H9 (cell line): ENCODE results near the gene GNAO1. TPM values are rescaled to one million over a fixed set of nuclear protein-coding genes. Genes with fewer than 3 reads are reported as not detected.

Source experiments
- DNase-seq: peaks from one replicate; pipeline ENCODE4 v3.0.0-alpha.2; 2017
- H2AFZ ChIP-seq: one replicate; pipeline ENCODE4 v1.6.1; 2013; ENCODE audit warnings: mild to moderate bottlenecking, low read length, control low read depth, moderate library complexity
- H2AK5ac ChIP-seq: 2 replicates; pipeline ENCODE4 v1.6.1; 2013; ENCODE audit warnings: low read length, control low read depth, mixed read lengths; ENCODE audit not compliant: insufficient read length
- H2BK120ac ChIP-seq: one replicate; pipeline ENCODE4 v1.6.1; 2013; ENCODE audit warnings: low read depth, mild to moderate bottlenecking, low read length, control low read depth, inconsistent platforms; ENCODE audit not compliant: poor library complexity, severe bottlenecking
- H2BK12ac ChIP-seq: 2 replicates; pipeline ENCODE4 v1.6.1; 2013; ENCODE audit warnings: low read length, control low read depth, mixed read lengths, low read depth; ENCODE audit not compliant: insufficient read length
- H2BK15ac ChIP-seq: 2 replicates; pipeline ENCODE4 v1.6.1; 2013; ENCODE audit warnings: low read depth, low read length, control low read depth
- H2BK20ac ChIP-seq: one replicate; pipeline ENCODE4 v1.6.1; 2013; ENCODE audit warnings: low read depth, mild to moderate bottlenecking, low read length, control low read depth, inconsistent platforms; ENCODE audit not compliant: poor library complexity, severe bottlenecking
- H2BK5ac ChIP-seq: 2 replicates; pipeline ENCODE4 v1.6.1; 2013; ENCODE audit warnings: low read length, control low read depth, mixed read lengths; ENCODE audit not compliant: insufficient read length
- H3K14ac ChIP-seq: 2 replicates; pipeline ENCODE4 v1.6.1; 2013; ENCODE audit warnings: low read length, control low read depth; ENCODE audit not compliant: insufficient read depth
- H3K18ac ChIP-seq: 2 replicates; pipeline ENCODE4 v1.6.1; 2013; ENCODE audit warnings: low read depth, mild to moderate bottlenecking, mixed read lengths, low read length, control low read depth; ENCODE audit not compliant: insufficient read length
- H3K23ac ChIP-seq: 2 replicates; pipeline ENCODE4 v1.6.1; 2013; ENCODE audit warnings: low read length, control low read depth, mixed read lengths, low read depth; ENCODE audit not compliant: insufficient read length
- H3K23me2 ChIP-seq: 2 replicates; pipeline ENCODE4 v1.6.1; 2013; ENCODE audit warnings: low read depth, mild to moderate bottlenecking, mixed read lengths, low read length, control low read depth; ENCODE audit not compliant: insufficient read length, poor library complexity, severe bottlenecking
- H3K27ac ChIP-seq: 2 replicates; pipeline ENCODE4 v1.5.1; 2013; ENCODE audit warnings: low read length, control low read depth, mixed read lengths, low read depth; ENCODE audit not compliant: insufficient read length
- H3K27me3 ChIP-seq: 2 replicates; pipeline ENCODE4 v1.6.1; 2013; ENCODE audit warnings: low read length, control low read depth, inconsistent platforms; ENCODE audit not compliant: insufficient read depth
- H3K4ac ChIP-seq: 2 replicates; pipeline ENCODE4 v1.6.1; 2013; ENCODE audit warnings: low read depth, mild to moderate bottlenecking, control low read depth, inconsistent platforms, low read length, moderate library complexity
- H3K4me1 ChIP-seq: 2 replicates; pipeline ENCODE4 v1.6.1; 2013; ENCODE audit warnings: low read length, control low read depth, inconsistent platforms; ENCODE audit not compliant: insufficient read depth
- H3K4me2 ChIP-seq: 2 replicates; pipeline ENCODE4 v1.6.1; 2013; ENCODE audit warnings: low read length, control low read depth, mixed read lengths; ENCODE audit not compliant: insufficient read length, insufficient read depth
- H3K56ac ChIP-seq: 2 replicates; pipeline ENCODE4 v1.6.1; 2013; ENCODE audit warnings: low read depth, mild to moderate bottlenecking, mixed read lengths, low read length, control low read depth; ENCODE audit not compliant: insufficient read length
- H3K79me1 ChIP-seq: 2 replicates; pipeline ENCODE4 v1.6.1; 2013; ENCODE audit warnings: low read depth, mild to moderate bottlenecking, moderate library complexity, low read length, control low read depth, inconsistent platforms; ENCODE audit not compliant: insufficient read depth, poor library complexity, severe bottlenecking
- H3K79me2 ChIP-seq: 2 replicates; pipeline ENCODE4 v1.6.1; 2013; ENCODE audit warnings: low read length, control low read depth, inconsistent platforms; ENCODE audit not compliant: insufficient read depth
- H3K9ac ChIP-seq: 2 replicates; pipeline ENCODE4 v1.6.1; 2013; ENCODE audit warnings: low read length, control low read depth, mixed read lengths; ENCODE audit not compliant: insufficient read length; ENCODE audit errors: extremely low read depth
- H3K9me3 ChIP-seq: one replicate; pipeline ENCODE4 v1.6.1; 2013; ENCODE audit warnings: low read depth, low read length, inconsistent platforms; ENCODE audit not compliant: control insufficient read depth
- H3T11ph ChIP-seq: one replicate; pipeline ENCODE4 v1.6.1; 2013; ENCODE audit warnings: mild to moderate bottlenecking, low read length, control low read depth, inconsistent platforms
- H4K20me1 ChIP-seq: one replicate; pipeline ENCODE4 v1.6.1; 2013; ENCODE audit not compliant: control insufficient read depth, insufficient read length, insufficient read depth
- H4K5ac ChIP-seq: 2 replicates; pipeline ENCODE4 v1.6.1; 2013; ENCODE audit warnings: low read depth, mild to moderate bottlenecking, mixed read lengths, low read length, control low read depth; ENCODE audit not compliant: insufficient read length
- H4K8ac ChIP-seq: replicated peaks from 2 replicates; pipeline ENCODE4 v1.6.1; 2013; ENCODE audit warnings: low read length, control low read depth, mixed read lengths, low read depth; ENCODE audit not compliant: insufficient read length
- H4K91ac ChIP-seq: 2 replicates; pipeline ENCODE4 v1.6.1; 2013; ENCODE audit warnings: low read depth, mild to moderate bottlenecking, moderate library complexity, mixed read lengths, low read length, control low read depth; ENCODE audit not compliant: insufficient read length
- H3K27ac Mint-ChIP-seq, 3 experiments: 2 replicates in 2 of 3; 3 replicates in 1 of 3; pipeline ENCODE4 v1.8.0; 2020 to 2021; ENCODE audit warnings: mixed read lengths in 3 of 3, mild to moderate bottlenecking in 1 of 3, moderate library complexity in 1 of 3
- H3K27me3 Mint-ChIP-seq: 2 replicates; pipeline ENCODE4 v1.8.0; 2021; ENCODE audit warnings: low read depth, mild to moderate bottlenecking, moderate library complexity, mixed read lengths
- H3K36me3 Mint-ChIP-seq, 3 experiments: 2 replicates in 2 of 3; 3 replicates in 1 of 3; pipeline ENCODE4 v1.8.0; 2020 to 2021; ENCODE audit warnings: low read depth in 3 of 3, mixed read lengths in 3 of 3; ENCODE audit not compliant: insufficient read depth in 1 of 3
- H3K4me1 Mint-ChIP-seq, 2 experiments: 2 replicates each; pipeline ENCODE4 v1.8.0; 2020; ENCODE audit warnings: mixed read lengths in 2 of 2
- H3K4me3 Mint-ChIP-seq, 2 experiments: 2 replicates in 1 of 2; 3 replicates in 1 of 2; pipeline ENCODE4 v1.8.0; 2020 to 2021; ENCODE audit warnings: mild to moderate bottlenecking in 2 of 2, mixed read lengths in 2 of 2, moderate library complexity in 1 of 2
- H3K9me3 Mint-ChIP-seq, 2 experiments: 2 replicates in 1 of 2; 3 replicates in 1 of 2; pipeline ENCODE4 v1.8.0; 2020; ENCODE audit warnings: mild to moderate bottlenecking in 2 of 2, mixed read lengths in 2 of 2, moderate library complexity in 1 of 2
- WGBS: extraction: QIAGEN DNeasy Blood & Tissue Kit; methylation state at CpG from one replicate; pipeline ENCODE4 v1.1.7; 2013; ENCODE audit warnings: missing lambda C conversion rate, low lambda C conversion rate, mixed read lengths; ENCODE audit not compliant: insufficient read length; ENCODE audit errors: extremely low coverage; 5-methylcytosine and 5-hydroxymethylcytosine counted together
- total RNA-seq: library from RNA; stranded (reverse); gene quantifications from 2 replicates; pipeline ENCODE4 v1.2.1, GENCODE V29; 2021
- TF ChIP-seq, protein P1 (sequence below): fragments of 200-600 bp; sonication (generic); conservative IDR thresholded peaks from 3 replicates; pipeline ENCODE4 v1.8.0; 2021; ENCODE audit warnings: antibody characterized with exemption, mild to moderate bottlenecking

Gene GNAO1
- total RNA-seq, 1 experiment from 2014 or later, result 16.9 TPM

DNA sequence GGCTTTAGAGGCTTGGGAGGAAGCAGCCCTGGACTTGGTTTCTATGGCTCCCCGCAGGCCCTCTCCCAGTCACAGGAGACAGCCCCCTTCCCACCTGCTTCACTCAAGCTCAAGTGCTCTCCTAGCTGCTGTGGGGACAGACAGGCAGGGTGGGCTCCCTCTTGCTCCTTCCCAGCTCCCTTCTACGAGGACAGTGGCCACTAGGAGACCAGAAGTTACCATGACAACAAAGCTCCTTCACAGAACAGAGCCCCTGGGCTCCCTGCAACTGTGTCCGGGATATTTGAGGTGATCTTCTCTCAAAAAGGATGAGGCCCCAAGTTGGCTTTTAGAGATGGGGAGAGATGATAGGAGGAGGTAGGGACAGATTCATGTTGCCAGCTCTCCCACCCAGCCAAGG, 117.7 kb downstream of the GNAO1 start:
- H3K27ac Mint-ChIP-seq, result no peak overlapping the region; a peak in 1 of 7 replicates
- H3K18ac ChIP-seq, result no peak overlapping the region
- no peak overlapping the region for H4K8ac ChIP-seq
- H3K27me3 Mint-ChIP-seq, result no peaks in the 10 kb centered on the region; the same call in none of the 2 replicates
- DNase-seq, result no peak
- no peak overlapping the region for H3K56ac ChIP-seq
- no peak overlapping the region for H3K9ac ChIP-seq
- H2BK5ac ChIP-seq, result no peak overlapping the region
- H3K4me3 Mint-ChIP-seq, result no peak overlapping the region
- no peaks in the 10 kb centered on the region for H3K9me3 ChIP-seq
- H3K36me3 Mint-ChIP-seq, result peaks cover 0 to 5% (median 0%) of the 10 kb centered on the region in 3 experiments; a peak in 2 of 7 replicates
- no peak overlapping the region for H3K4me2 ChIP-seq
- no peak overlapping the region for H2BK120ac ChIP-seq
- H2BK12ac ChIP-seq, result no peak overlapping the region
- H3K4ac ChIP-seq, result no peak overlapping the region
- H3K79me2 ChIP-seq, result no peaks in the 10 kb centered on the region
- H4K20me1 ChIP-seq, result no peaks in the 10 kb centered on the region
- no peak overlapping the region for H3T11ph ChIP-seq
- H3K27ac ChIP-seq, result no peak overlapping the region
- no peak overlapping the region for H3K14ac ChIP-seq
- H2AFZ ChIP-seq, result no peak overlapping the region
- no peaks in the 10 kb centered on the region for H3K9me3 Mint-ChIP-seq
- no peak overlapping the region for H2BK20ac ChIP-seq
- no peak overlapping the region for H2BK15ac ChIP-seq
- WGBS, result no CpG with 5 or more reads among the region's 3 CpGs
- H2AK5ac ChIP-seq, result no peak overlapping the region
- H3K23ac ChIP-seq, result no peak overlapping the region
- H4K5ac ChIP-seq, result no peak overlapping the region
- H3K79me1 ChIP-seq, result no peaks in the 10 kb centered on the region
- TF ChIP-seq, protein P1, sequence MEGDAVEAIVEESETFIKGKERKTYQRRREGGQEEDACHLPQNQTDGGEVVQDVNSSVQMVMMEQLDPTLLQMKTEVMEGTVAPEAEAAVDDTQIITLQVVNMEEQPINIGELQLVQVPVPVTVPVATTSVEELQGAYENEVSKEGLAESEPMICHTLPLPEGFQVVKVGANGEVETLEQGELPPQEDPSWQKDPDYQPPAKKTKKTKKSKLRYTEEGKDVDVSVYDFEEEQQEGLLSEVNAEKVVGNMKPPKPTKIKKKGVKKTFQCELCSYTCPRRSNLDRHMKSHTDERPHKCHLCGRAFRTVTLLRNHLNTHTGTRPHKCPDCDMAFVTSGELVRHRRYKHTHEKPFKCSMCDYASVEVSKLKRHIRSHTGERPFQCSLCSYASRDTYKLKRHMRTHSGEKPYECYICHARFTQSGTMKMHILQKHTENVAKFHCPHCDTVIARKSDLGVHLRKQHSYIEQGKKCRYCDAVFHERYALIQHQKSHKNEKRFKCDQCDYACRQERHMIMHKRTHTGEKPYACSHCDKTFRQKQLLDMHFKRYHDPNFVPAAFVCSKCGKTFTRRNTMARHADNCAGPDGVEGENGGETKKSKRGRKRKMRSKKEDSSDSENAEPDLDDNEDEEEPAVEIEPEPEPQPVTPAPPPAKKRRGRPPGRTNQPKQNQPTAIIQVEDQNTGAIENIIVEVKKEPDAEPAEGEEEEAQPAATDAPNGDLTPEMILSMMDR, result no peak
- peaks cover 18 to 29% of the 10 kb centered on the region in 2 experiments for H3K4me1 Mint-ChIP-seq
- H3K4me1 ChIP-seq, result no peaks in the 10 kb centered on the region
- no peak overlapping the region for H4K91ac ChIP-seq
- no peaks in the 10 kb centered on the region for H3K23me2 ChIP-seq
- H3K27me3 ChIP-seq, result no peaks in the 10 kb centered on the region
